22Rv1 (cell line): ENCODE results near the gene XRCC2.

Source experiments
- ZFX ChIP-seq: fragments of 450-650 bp; IDR thresholded peaks from 2 replicates; pipeline ENCODE4 v1.6.1; 2017; ENCODE audit warnings: antibody characterized with exemption, borderline replicate concordance
- TF ChIP-seq, protein P1 (sequence below): fragments of 450-650 bp; IDR thresholded peaks from 2 replicates; pipeline ENCODE4 v1.5.1; 2017; ENCODE audit warnings: mild to moderate bottlenecking

GRCh38 chr7:152608208-152608607 is 67.7 kb downstream of the XRCC2 start:
- TF ChIP-seq, protein P1, sequence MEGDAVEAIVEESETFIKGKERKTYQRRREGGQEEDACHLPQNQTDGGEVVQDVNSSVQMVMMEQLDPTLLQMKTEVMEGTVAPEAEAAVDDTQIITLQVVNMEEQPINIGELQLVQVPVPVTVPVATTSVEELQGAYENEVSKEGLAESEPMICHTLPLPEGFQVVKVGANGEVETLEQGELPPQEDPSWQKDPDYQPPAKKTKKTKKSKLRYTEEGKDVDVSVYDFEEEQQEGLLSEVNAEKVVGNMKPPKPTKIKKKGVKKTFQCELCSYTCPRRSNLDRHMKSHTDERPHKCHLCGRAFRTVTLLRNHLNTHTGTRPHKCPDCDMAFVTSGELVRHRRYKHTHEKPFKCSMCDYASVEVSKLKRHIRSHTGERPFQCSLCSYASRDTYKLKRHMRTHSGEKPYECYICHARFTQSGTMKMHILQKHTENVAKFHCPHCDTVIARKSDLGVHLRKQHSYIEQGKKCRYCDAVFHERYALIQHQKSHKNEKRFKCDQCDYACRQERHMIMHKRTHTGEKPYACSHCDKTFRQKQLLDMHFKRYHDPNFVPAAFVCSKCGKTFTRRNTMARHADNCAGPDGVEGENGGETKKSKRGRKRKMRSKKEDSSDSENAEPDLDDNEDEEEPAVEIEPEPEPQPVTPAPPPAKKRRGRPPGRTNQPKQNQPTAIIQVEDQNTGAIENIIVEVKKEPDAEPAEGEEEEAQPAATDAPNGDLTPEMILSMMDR = no peak
- no peak for TF ChIP-seq ZFX
